CD14-positive monocyte (primary cell): ENCODE measurements around the gene AGXT. TPM values are rescaled to one million over a fixed set of nuclear protein-coding genes. Genes with fewer than 3 reads are reported as not detected.

Experiments
- DNase-seq, 3 donors: peaks; one replicate each; pipeline ENCODE4 v3.0.0-alpha.2; 2011 to 2022
- H2AFZ ChIP-seq: 2 replicates; pipeline ENCODE4 v1.6.0; 2012; ENCODE audit warnings: mild to moderate bottlenecking, low read depth, low read length, inconsistent platforms; ENCODE audit not compliant: insufficient read depth, poor library complexity, severe bottlenecking
- H3K27ac ChIP-seq, 2 donors: 1 replicate in 1 of 2; 2 replicates in 1 of 2; pipeline ENCODE4 v1.5.1; 2012 to 2013; ENCODE audit warnings: low read length in 2 of 2, control low read depth in 1 of 2, inconsistent platforms in 1 of 2, low read depth in 1 of 2, mild to moderate bottlenecking in 1 of 2
- H3K27me3 ChIP-seq, 2 donors: one replicate each; pipeline versions ENCODE4 v1.6.0 to v1.6.1; 2011 to 2013; ENCODE audit warnings: low read length in 2 of 2; ENCODE audit not compliant: control insufficient read depth in 2 of 2, insufficient read depth in 2 of 2
- H3K36me3 ChIP-seq, 2 donors: replicated peaks in 1 of 2; 1 replicate in 1 of 2; 2 replicates in 1 of 2; pipeline versions ENCODE4 v1.5.1 to v1.6.1; 2012 to 2013; ENCODE audit warnings: low read length in 2 of 2, control low read depth in 1 of 2, inconsistent platforms in 1 of 2, mild to moderate bottlenecking in 1 of 2; ENCODE audit not compliant: insufficient read depth in 2 of 2, control insufficient read depth in 1 of 2
- H3K4me1 ChIP-seq, 2 donors: 1 replicate in 1 of 2; 2 replicates in 1 of 2; pipeline versions ENCODE4 v1.5.1 to v1.6.1; 2012 to 2013; ENCODE audit warnings: low read length in 2 of 2, control low read depth in 1 of 2, inconsistent platforms in 1 of 2, mild to moderate bottlenecking in 1 of 2, moderate library complexity in 1 of 2; ENCODE audit not compliant: insufficient read depth in 2 of 2, control insufficient read depth in 1 of 2
- H3K4me2 ChIP-seq: replicated peaks from 2 replicates; pipeline ENCODE3; 2012; ENCODE audit warnings: low read length, moderate library complexity, mild to moderate bottlenecking; ENCODE audit not compliant: poor library complexity, severe bottlenecking; ENCODE audit errors: extremely low read depth
- H3K4me3 ChIP-seq, 3 experiments: fragments of 200-600 bp in 1 of 3; sonication (generic) in 1 of 3; replicated peaks in 1 of 3; 1 replicate in 2 of 3; 2 replicates in 1 of 3; pipeline ENCODE4 v1.5.1; 2011 to 2013; ENCODE audit warnings: low read length in 3 of 3, mild to moderate bottlenecking in 3 of 3, control low read depth in 2 of 3, low read depth in 2 of 3, inconsistent platforms in 1 of 3, moderate library complexity in 1 of 3
- H3K79me2 ChIP-seq: 2 replicates; pipeline ENCODE4 v1.6.0; 2012; ENCODE audit warnings: mild to moderate bottlenecking, control low read depth, inconsistent platforms, low read length, moderate library complexity; ENCODE audit not compliant: insufficient read depth
- H3K9ac ChIP-seq: 2 replicates; pipeline ENCODE4 v1.6.0; 2017; ENCODE audit warnings: low read length, mild to moderate bottlenecking; ENCODE audit not compliant: insufficient read depth, poor library complexity, severe bottlenecking
- H3K9me3 ChIP-seq, 2 donors: replicated peaks in 1 of 2; 1 replicate in 1 of 2; 2 replicates in 1 of 2; pipeline versions ENCODE4 v1.5.1 to v1.6.1; 2012 to 2013; ENCODE audit warnings: low read length in 2 of 2, control low read depth in 1 of 2; ENCODE audit not compliant: control insufficient read depth in 1 of 2, insufficient read depth in 1 of 2
- H4K20me1 ChIP-seq: 2 replicates; pipeline ENCODE4 v1.6.0; 2012; ENCODE audit warnings: mild to moderate bottlenecking, low read length, control low read depth, moderate library complexity; ENCODE audit not compliant: insufficient read depth
- H3K27ac Mint-ChIP-seq, 7 donors: one replicate each; pipeline ENCODE4 v1.8.0; 2020; ENCODE audit warnings: mild to moderate bottlenecking in 7 of 7, mixed read lengths in 7 of 7, moderate library complexity in 6 of 7, inconsistent platforms in 2 of 7
- H3K27me3 Mint-ChIP-seq, 3 donors: one replicate each; pipeline ENCODE4 v1.8.0; 2021 to 2022; ENCODE audit warnings: low read depth in 3 of 3, mild to moderate bottlenecking in 3 of 3, mixed read lengths in 3 of 3, moderate library complexity in 3 of 3, inconsistent platforms in 1 of 3
- H3K36me3 Mint-ChIP-seq, 2 donors: one replicate each; pipeline ENCODE4 v1.8.0; 2020; ENCODE audit warnings: mixed read lengths in 2 of 2, inconsistent platforms in 1 of 2, mild to moderate bottlenecking in 1 of 2
- H3K4me1 Mint-ChIP-seq: one replicate; pipeline ENCODE4 v1.8.0; 2020; ENCODE audit warnings: mild to moderate bottlenecking, mixed read lengths
- H3K4me3 Mint-ChIP-seq, 2 donors: one replicate each; pipeline ENCODE4 v1.8.0; 2020; ENCODE audit warnings: mild to moderate bottlenecking in 2 of 2, mixed read lengths in 2 of 2, moderate library complexity in 1 of 2
- H3K9me3 Mint-ChIP-seq, 7 donors: one replicate each; pipeline ENCODE4 v1.8.0; 2020 to 2022; ENCODE audit warnings: mixed read lengths in 7 of 7, mild to moderate bottlenecking in 6 of 7, moderate library complexity in 6 of 7, inconsistent platforms in 2 of 7
- CTCF ChIP-seq: fragments of 200-600 bp; IDR thresholded peaks from one replicate; pipeline ENCODE4 v1.8.0; 2022; ENCODE audit warnings: antibody characterized with exemption, mild to moderate bottlenecking
- WGBS: methylation state at CpG from one replicate; pipeline ENCODE4 v1.1.5; 2013; ENCODE audit warnings: missing lambda C conversion rate; ENCODE audit not compliant: insufficient coverage; 5-methylcytosine and 5-hydroxymethylcytosine counted together
- intact Hi-C, 2 donors: fragments of 100-400 bp; cut with micrococcal nuclease; formaldehyde crosslinking; loops; one replicate each; pipeline versions ENCODE4 v1.15.0 to v1.15.1; 2023
- polyA plus RNA-seq, 3 donors: library from polyadenylated mRNA; depleted of rRNA in 1 of 3; unstranded in 2 of 3; stranded (reverse) in 1 of 3; fragments of 300-500 nt in 2 of 3; fragments of >200 nt in 1 of 3; fragmentation: Illumina TruSeq in 2 of 3; gene quantifications; 1 replicate in 2 of 3; 2 replicates in 1 of 3; pipeline ENCODE4 v1.2.3, GENCODE V29; 2012 to 2021

The AGXT gene
- polyA plus RNA-seq, 3 donors = not detected

DNA sequence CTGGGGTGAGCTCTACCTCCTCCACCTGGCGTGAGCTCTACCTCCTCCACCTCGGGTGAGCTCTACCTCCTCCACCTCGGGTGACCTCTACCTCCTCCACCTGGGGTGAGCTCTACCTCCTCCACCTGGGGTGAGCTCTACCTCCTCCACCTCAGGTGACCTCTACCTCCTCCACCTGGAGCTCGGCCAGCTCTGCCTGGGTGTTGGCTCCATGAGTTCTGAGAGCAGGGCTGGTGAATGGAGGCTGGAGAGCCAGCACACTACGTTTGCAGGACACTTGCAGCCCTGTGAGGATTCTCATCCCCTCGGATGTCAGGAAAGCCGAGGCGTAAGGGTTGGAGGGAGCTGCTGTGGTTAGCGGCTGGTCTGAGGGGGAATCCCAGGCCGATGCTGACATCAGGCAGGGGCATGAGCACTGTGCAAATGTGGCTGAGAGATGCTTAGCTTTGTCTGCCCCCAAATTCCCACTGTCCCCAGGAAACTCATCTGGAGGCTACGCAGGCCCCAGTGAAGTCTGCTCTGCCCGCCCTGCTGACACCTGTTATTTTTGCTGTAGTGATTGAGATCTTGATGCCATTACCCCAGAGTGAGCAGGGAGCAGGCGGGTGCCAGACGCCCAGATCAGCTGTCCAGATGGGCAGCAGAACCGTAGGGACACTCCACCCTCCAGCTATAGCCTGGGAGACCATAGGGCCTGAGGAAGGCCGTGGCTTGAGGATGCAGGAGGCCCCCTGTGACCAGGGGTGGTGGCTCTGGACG, 40.8 kb downstream of the AGXT start:
- no peak overlapping the region for H3K4me3 ChIP-seq
- H3K36me3 Mint-ChIP-seq = no peaks in the 10 kb centered on the region
- H3K27me3 ChIP-seq = no peaks in the 10 kb centered on the region
- intact Hi-C loops = no loop called here
- H3K27ac ChIP-seq = no peak overlapping the region
- H3K4me2 ChIP-seq = no peak overlapping the region
- no peaks in the 10 kb centered on the region for H4K20me1 ChIP-seq
- no peaks in the 10 kb centered on the region for H3K36me3 ChIP-seq
- H3K9me3 Mint-ChIP-seq = no peaks in the 10 kb centered on the region
- no peaks in the 10 kb centered on the region for H3K79me2 ChIP-seq
- 83% methylated on average over 9 of the region's 17 CpGs for WGBS
- no peaks in the 10 kb centered on the region for H3K9me3 ChIP-seq
- H3K4me1 Mint-ChIP-seq = no peaks in the 10 kb centered on the region
- no peak for DNase-seq
- no peak overlapping the region for H3K4me3 Mint-ChIP-seq
- TF ChIP-seq CTCF = no peak
- no peak overlapping the region for H3K9ac ChIP-seq
- peaks cover 4 to 13% (median 6%) of the 10 kb centered on the region in 3 donors for H3K27me3 Mint-ChIP-seq
- no peak overlapping the region for H3K27ac Mint-ChIP-seq
- no peak overlapping the region for H2AFZ ChIP-seq
- no peaks in the 10 kb centered on the region for H3K4me1 ChIP-seq

- H3K4me3 ChIP-seq = no peak overlapping the region
- H3K4me3 Mint-ChIP-seq = no peak overlapping the region
- H3K9me3 ChIP-seq = no peaks in the 10 kb centered on the region
- no peak overlapping the region for H3K27ac Mint-ChIP-seq
- H3K9me3 Mint-ChIP-seq = no peaks in the 10 kb centered on the region
- no peak overlapping the region for H3K4me2 ChIP-seq
- peaks cover 14 to 31% (median 18%) of the 10 kb centered on the region in 3 donors for H3K27me3 Mint-ChIP-seq
- WGBS = 74% methylated on average over 17 of the region's 20 CpGs
- H3K4me1 ChIP-seq = no peaks in the 10 kb centered on the region
- no peak overlapping the region for H2AFZ ChIP-seq
- H3K36me3 Mint-ChIP-seq = no peaks in the 10 kb centered on the region
- intact Hi-C loops = no loop called here
- H3K36me3 ChIP-seq = no peaks in the 10 kb centered on the region
- H3K27ac ChIP-seq = no peak overlapping the region
- no peaks in the 10 kb centered on the region for H4K20me1 ChIP-seq
- no peaks in the 10 kb centered on the region for H3K4me1 Mint-ChIP-seq
- H3K9ac ChIP-seq = no peak overlapping the region
- DNase-seq = no peak
- peaks cover 0 to 18% of the 10 kb centered on the region in 2 donors for H3K27me3 ChIP-seq
- no peak for TF ChIP-seq CTCF
- H3K79me2 ChIP-seq = no peaks in the 10 kb centered on the region
Observed at GRCh38 chr2:240911641-240912265, 43.1 kb downstream of the AGXT start.
